ENCODE measurements around the gene YTHDC1.
"Not testable (repeated sequence)": the region's sequence is repeated elsewhere in the genome, so short reads cannot be mapped to it uniquely, and the experiment has no call there.

YTHDC1 gene

DNA sequence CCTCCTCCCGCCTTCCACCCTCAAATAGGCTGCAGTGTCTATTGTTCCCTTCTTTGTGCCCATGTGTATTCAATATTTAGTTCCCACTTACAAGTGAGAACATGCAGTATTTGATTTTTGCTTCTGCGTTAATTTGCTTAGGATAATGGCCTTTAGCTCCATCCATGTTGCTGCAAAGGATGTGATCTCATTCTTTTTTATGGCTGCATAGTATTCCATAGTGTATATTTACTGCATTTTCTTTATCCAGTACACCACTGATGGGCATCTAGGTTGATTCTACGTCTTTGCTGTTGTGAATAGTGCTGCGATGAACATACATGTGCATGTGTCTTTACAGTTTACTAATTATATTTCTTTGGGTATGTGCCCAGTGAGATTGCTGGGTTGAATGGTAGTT, 52.8 kb downstream of the YTHDC1 start:
- Histone ChIP-seq H3K9me3 (ENCODE audit: control insufficient read depth, low read length) (peaks cover under 1% of the 10 kb centered on the region), H3K4me1 (ENCODE audit: control insufficient read depth, insufficient read depth, low read length, poor library complexity, severe bottlenecking) (no peaks in the 10 kb centered on the region), H3K4me3 (ENCODE audit: extremely low read depth, insufficient read depth, low read length, poor library complexity, severe bottlenecking) (no peak overlapping the region), H3K36me3 (ENCODE audit: control insufficient read depth, insufficient read depth, low read length) (no peaks in the 10 kb centered on the region), H3K27ac (ENCODE audit: low read depth, low read length, severe bottlenecking) (no peak overlapping the region)
- WGBS, 2 experiments (ENCODE audit: insufficient coverage in 2 of 2), result 83 to 85% methylated on average over 1 to 2 of the region's 4 CpGs

- WGBS, 2 experiments (ENCODE audit: insufficient coverage in 2 of 2), result no CpG with 5 or more reads among the region's 1 CpG
- Histone ChIP-seq H3K27ac (ENCODE audit: low read depth, low read length, severe bottlenecking) (no peak overlapping the region), H3K36me3 (ENCODE audit: control insufficient read depth, insufficient read depth, low read length) (no peaks in the 10 kb centered on the region)
These were observed 58.6 kb downstream of the YTHDC1 start for GRCh38 chr4:68291256-68291655.

GRCh38 chr4:68288393-68288740, 61.5 kb downstream of the YTHDC1 start:
- Histone ChIP-seq H3K36me3 (ENCODE audit: control insufficient read depth, insufficient read depth, low read length) (no peaks in the 10 kb centered on the region), H3K9me3 (ENCODE audit: control insufficient read depth, low read length) (peaks cover 3% of the 10 kb centered on the region), H3K27ac (ENCODE audit: low read depth, low read length, severe bottlenecking) (no peak overlapping the region), H3K4me1 (ENCODE audit: control insufficient read depth, insufficient read depth, low read length, poor library complexity, severe bottlenecking) (no peaks in the 10 kb centered on the region), H3K4me3 (ENCODE audit: extremely low read depth, insufficient read depth, low read length, poor library complexity, severe bottlenecking) (no peak overlapping the region)
- WGBS, 2 experiments (ENCODE audit: insufficient coverage in 2 of 2), result 33% methylated on average over 1 of the region's 2 CpGs; no CpG with 5 or more reads in 1 of the 2 experiments

More at GRCh38 chr4:68291256-68291655, 58.6 kb downstream of the YTHDC1 start:
- Histone ChIP-seq H3K4me3 (ENCODE audit: extremely low read depth, insufficient read depth, low read length, poor library complexity, severe bottlenecking) (no peak overlapping the region), H3K9me3 (ENCODE audit: control insufficient read depth, low read length) (peaks cover 3% of the 10 kb centered on the region), H3K4me1 (ENCODE audit: control insufficient read depth, insufficient read depth, low read length, poor library complexity, severe bottlenecking) (no peaks in the 10 kb centered on the region)

GRCh38 chr4:68287704-68288392, 62.0 kb downstream of the YTHDC1 start:
- Histone ChIP-seq H3K4me1 (ENCODE audit: control insufficient read depth, insufficient read depth, low read length, poor library complexity, severe bottlenecking) (no peaks in the 10 kb centered on the region), H3K36me3 (ENCODE audit: control insufficient read depth, insufficient read depth, low read length) (no peaks in the 10 kb centered on the region), H3K27ac (ENCODE audit: low read depth, low read length, severe bottlenecking) (no peak overlapping the region), H3K4me3 (ENCODE audit: extremely low read depth, insufficient read depth, low read length, poor library complexity, severe bottlenecking) (no peak overlapping the region), H3K9me3 (ENCODE audit: control insufficient read depth, low read length) (peaks cover 3% of the 10 kb centered on the region)
- 60 to 80% methylated on average over 1 of the region's 3 CpGs for WGBS, 2 experiments (ENCODE audit: insufficient coverage in 2 of 2)

DNA sequence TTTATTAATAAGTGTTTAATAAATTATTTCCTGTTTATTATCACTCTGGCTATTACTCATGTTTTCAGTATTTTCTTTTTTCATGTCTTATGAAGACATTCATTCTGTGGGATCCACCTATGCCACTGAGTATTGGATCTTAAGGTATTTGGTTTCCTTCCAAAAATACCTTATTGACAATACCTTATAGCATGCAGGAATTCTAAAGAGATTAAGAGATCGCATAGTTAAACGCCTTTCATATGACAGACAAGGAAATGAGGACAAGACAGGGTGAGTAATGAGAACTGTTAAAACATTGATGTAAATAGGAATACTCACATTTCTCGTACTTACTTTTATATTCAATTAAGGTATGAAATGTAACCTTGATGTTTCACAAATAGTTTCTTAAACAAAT, 66.2 kb downstream of the YTHDC1 start:
- Histone ChIP-seq H3K9me3 (ENCODE audit: control insufficient read depth, low read length) (no peaks in the 10 kb centered on the region), H3K27ac (ENCODE audit: low read depth, low read length, severe bottlenecking) (no peak overlapping the region), H3K4me1 (ENCODE audit: control insufficient read depth, insufficient read depth, low read length, poor library complexity, severe bottlenecking) (no peaks in the 10 kb centered on the region), H3K4me3 (ENCODE audit: extremely low read depth, insufficient read depth, low read length, poor library complexity, severe bottlenecking) (no peak overlapping the region), H3K36me3 (ENCODE audit: control insufficient read depth, insufficient read depth, low read length) (no peaks in the 10 kb centered on the region)
- no CpG with 5 or more reads among the region's 3 CpGs for WGBS, 2 experiments (ENCODE audit: insufficient coverage in 2 of 2)

DNA sequence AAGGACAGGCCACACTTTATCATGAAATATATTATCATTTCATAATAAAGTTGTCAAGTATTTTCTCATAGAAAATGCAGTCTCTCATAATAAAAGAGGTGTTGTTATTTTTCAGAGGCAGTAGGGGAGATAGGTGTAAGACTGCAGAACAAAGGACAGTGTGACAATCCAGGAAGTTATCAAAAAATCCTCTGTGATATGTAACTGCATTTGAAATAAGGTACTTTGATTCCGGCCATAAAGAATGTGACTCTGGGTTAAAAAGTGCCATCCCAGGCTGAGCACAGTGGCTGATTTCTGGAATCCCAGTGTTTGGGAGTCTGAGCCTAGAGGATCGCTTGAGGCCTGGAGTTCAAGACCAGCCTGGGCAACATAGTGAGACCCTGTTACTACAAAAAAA, 66.8 kb downstream of the YTHDC1 start:
- no peaks in the 10 kb centered on the region for H3K9me3 ChIP-seq (ENCODE audit: control insufficient read depth, low read length)
- H3K27ac ChIP-seq (ENCODE audit: low read depth, low read length, severe bottlenecking), result no peak overlapping the region
- 75 to 96% methylated on average over 2 of the region's 2 CpGs for WGBS, 2 experiments (ENCODE audit: insufficient coverage in 2 of 2)
- H3K4me3 ChIP-seq (ENCODE audit: extremely low read depth, insufficient read depth, low read length, poor library complexity, severe bottlenecking), result no peak overlapping the region
- H3K4me1 ChIP-seq (ENCODE audit: control insufficient read depth, insufficient read depth, low read length, poor library complexity, severe bottlenecking), result no peaks in the 10 kb centered on the region
- H3K36me3 ChIP-seq (ENCODE audit: control insufficient read depth, insufficient read depth, low read length), result no peaks in the 10 kb centered on the region

DNA sequence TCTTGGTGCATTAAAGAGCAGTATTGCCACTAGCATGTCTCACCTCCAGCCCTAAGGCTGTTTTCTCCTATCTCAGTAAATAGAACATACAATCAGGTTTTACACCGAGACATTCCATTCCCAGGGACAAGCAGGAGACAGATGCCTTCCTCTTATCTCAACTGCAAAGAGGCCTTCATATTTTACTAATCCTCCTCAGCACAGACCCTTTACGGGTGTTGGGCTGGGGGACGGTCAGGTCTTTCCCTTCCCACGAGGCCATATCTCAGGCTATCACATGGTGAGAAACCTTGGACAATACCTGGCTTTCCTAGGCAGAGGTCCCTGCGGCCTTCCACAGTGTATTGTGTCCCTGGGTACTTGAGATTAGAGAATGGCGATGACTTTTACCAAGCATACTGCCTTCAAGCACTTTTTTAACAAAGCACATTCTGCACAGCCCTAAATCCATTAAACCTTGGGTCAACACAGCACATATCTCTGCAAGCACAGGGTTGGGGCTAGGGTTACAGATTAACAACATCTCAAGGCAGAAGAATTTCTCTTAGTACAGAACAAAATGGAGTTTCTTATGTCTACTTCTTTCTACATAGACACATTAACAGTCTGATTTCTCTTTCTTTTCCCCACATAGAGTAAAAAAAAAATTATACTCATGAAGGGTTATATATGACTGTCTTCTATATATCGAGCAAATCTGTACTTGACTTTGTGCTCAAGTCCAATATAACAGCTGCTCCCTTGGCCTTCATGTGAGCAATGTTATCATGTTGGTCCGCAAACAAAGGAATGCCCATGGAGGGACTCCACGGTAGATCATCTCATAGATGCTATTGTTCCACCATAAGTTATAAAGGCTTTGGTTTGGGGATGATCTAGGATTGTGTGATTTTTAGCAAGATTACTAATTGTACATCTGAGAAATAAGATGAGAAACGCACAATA, 67.8 kb downstream of the YTHDC1 start:
- WGBS, 2 experiments (ENCODE audit: insufficient coverage in 2 of 2), result 96 to 98% methylated on average over 4 of the region's 10 CpGs
- H3K4me3 ChIP-seq (ENCODE audit: extremely low read depth, insufficient read depth, low read length, poor library complexity, severe bottlenecking); H3K4me1 ChIP-seq (ENCODE audit: control insufficient read depth, insufficient read depth, low read length, poor library complexity, severe bottlenecking); H3K9me3 ChIP-seq (ENCODE audit: control insufficient read depth, low read length); H3K36me3 ChIP-seq (ENCODE audit: control insufficient read depth, insufficient read depth, low read length): not testable (repeated sequence)
- peak overlapping the region; percentile 45 for H3K27ac ChIP-seq (ENCODE audit: low read depth, low read length, severe bottlenecking)

- Histone ChIP-seq H3K9me3 (ENCODE audit: control insufficient read depth, low read length) (no peaks in the 10 kb centered on the region), H3K27ac (ENCODE audit: low read depth, low read length, severe bottlenecking) (no peak overlapping the region), H3K4me1 (ENCODE audit: control insufficient read depth, insufficient read depth, low read length, poor library complexity, severe bottlenecking) (no peaks in the 10 kb centered on the region), H3K36me3 (ENCODE audit: control insufficient read depth, insufficient read depth, low read length) (no peaks in the 10 kb centered on the region), H3K4me3 (ENCODE audit: extremely low read depth, insufficient read depth, low read length, poor library complexity, severe bottlenecking) (no peak overlapping the region)
- WGBS, 2 experiments (ENCODE audit: insufficient coverage in 2 of 2), result 60 to 89% methylated on average over 1 of the region's 2 CpGs
These were observed 71.9 kb downstream of the YTHDC1 start for GRCh38 chr4:68278029-68278428.

DNA sequence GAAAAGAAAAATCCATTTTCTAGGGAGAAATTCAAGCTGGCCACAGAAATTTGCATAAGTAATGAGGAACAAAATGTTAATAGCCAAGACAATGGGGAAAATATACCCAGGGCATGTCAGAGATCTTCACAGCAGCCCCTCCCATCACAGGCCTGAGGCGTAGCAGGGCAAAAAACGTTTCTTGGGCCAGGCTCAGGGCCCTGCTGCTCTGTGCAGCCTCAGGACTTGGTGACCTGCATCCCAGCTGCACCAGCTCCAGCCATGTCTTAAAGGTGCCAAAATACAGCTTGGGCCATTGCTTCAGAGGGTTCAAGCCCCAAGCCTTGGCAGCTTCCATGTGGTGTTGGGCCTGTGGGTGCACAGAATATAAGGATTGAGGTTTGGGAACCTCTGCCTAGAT, 72.3 kb downstream of the YTHDC1 start:
- WGBS, 2 experiments (ENCODE audit: insufficient coverage in 2 of 2), result 60 to 73% methylated on average over 1 to 2 of the region's 2 CpGs
- H3K27ac ChIP-seq (ENCODE audit: low read depth, low read length, severe bottlenecking), result no peak overlapping the region
- no peak overlapping the region for H3K4me3 ChIP-seq (ENCODE audit: extremely low read depth, insufficient read depth, low read length, poor library complexity, severe bottlenecking)
- no peaks in the 10 kb centered on the region for H3K4me1 ChIP-seq (ENCODE audit: control insufficient read depth, insufficient read depth, low read length, poor library complexity, severe bottlenecking)
- H3K9me3 ChIP-seq (ENCODE audit: control insufficient read depth, low read length), result no peaks in the 10 kb centered on the region
- no peaks in the 10 kb centered on the region for H3K36me3 ChIP-seq (ENCODE audit: control insufficient read depth, insufficient read depth, low read length)

GRCh38 chr4:68272860-68273259, 77.0 kb downstream of the YTHDC1 start:
- H3K4me3 ChIP-seq (ENCODE audit: extremely low read depth, insufficient read depth, low read length, poor library complexity, severe bottlenecking), result no peak overlapping the region
- H3K27ac ChIP-seq (ENCODE audit: low read depth, low read length, severe bottlenecking), result no peak overlapping the region
- H3K4me1 ChIP-seq (ENCODE audit: control insufficient read depth, insufficient read depth, low read length, poor library complexity, severe bottlenecking), result no peaks in the 10 kb centered on the region
- peaks cover 5% of the 10 kb centered on the region for H3K9me3 ChIP-seq (ENCODE audit: control insufficient read depth, low read length)
- no peaks in the 10 kb centered on the region for H3K36me3 ChIP-seq (ENCODE audit: control insufficient read depth, insufficient read depth, low read length)
- WGBS, 2 experiments (ENCODE audit: insufficient coverage in 2 of 2), result 60 to 65% methylated on average over 1 to 2 of the region's 2 CpGs

DNA sequence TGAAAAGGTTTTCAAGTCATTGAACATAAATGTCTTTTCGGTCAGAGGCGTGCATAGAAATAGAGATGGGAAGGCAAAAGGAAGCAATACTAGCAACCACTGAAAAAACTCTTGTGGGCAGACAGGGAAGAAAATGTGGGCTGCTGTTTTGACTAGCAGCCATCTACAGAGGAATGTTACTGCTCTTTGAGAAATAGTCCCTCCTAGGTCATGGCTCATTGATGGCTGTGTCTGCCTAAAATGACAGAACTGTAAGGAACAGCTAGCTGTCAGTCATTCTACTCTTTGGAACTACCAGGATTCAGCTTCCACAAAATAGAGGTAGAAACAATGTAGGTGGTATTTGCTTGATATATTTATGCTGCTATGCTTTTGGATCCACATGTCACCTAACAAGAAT, 77.5 kb downstream of the YTHDC1 start:
- 0 to 37% methylated on average over 1 to 2 of the region's 2 CpGs for WGBS, 2 experiments (ENCODE audit: insufficient coverage in 2 of 2)
- H3K36me3 ChIP-seq (ENCODE audit: control insufficient read depth, insufficient read depth, low read length), result no peaks in the 10 kb centered on the region
- no peaks in the 10 kb centered on the region for H3K4me1 ChIP-seq (ENCODE audit: control insufficient read depth, insufficient read depth, low read length, poor library complexity, severe bottlenecking)
- H3K27ac ChIP-seq (ENCODE audit: low read depth, low read length, severe bottlenecking), result peak overlapping the region; percentile 17
- H3K4me3 ChIP-seq (ENCODE audit: extremely low read depth, insufficient read depth, low read length, poor library complexity, severe bottlenecking), result peak overlapping the region; percentile 27
- peaks cover 5% of the 10 kb centered on the region for H3K9me3 ChIP-seq (ENCODE audit: control insufficient read depth, low read length)

Data from mesodermal cell (in vitro differentiated cells).